OCI-LY1 (cell line): ENCODE results near the gene PADI1.

Experiments
- H2AFZ ChIP-seq: fragments of 200-600 bp; sonication (generic), shearing (Covaris generic); 2 replicates; pipeline ENCODE4 v1.6.0; 2014; ENCODE audit warnings: antibody characterized with exemption, mild to moderate bottlenecking, low read length
- H3F3A ChIP-seq: fragments of 200-600 bp; sonication (generic), shearing (Covaris generic); 2 replicates; pipeline ENCODE4 v1.6.0; 2014; ENCODE audit warnings: mild to moderate bottlenecking, antibody characterized with exemption, low read length, moderate library complexity; ENCODE audit not compliant: insufficient read depth
- H3K27ac ChIP-seq: fragments of 200-600 bp; sonication (generic); 2 replicates; pipeline ENCODE4 v1.5.1; 2014; ENCODE audit warnings: low read length, mixed run types, mild to moderate bottlenecking, low read depth; ENCODE audit not compliant: poor library complexity, severe bottlenecking
- H3K27me3 ChIP-seq: fragments of 200-600 bp; sonication (generic); 2 replicates; pipeline ENCODE4 v1.6.0; 2014; ENCODE audit warnings: antibody characterized with exemption, mild to moderate bottlenecking, low read length, moderate library complexity; ENCODE audit not compliant: insufficient read depth
- H3K36me3 ChIP-seq: fragments of 200-600 bp; sonication (generic); 2 replicates; pipeline ENCODE4 v1.6.1; 2014; ENCODE audit warnings: mild to moderate bottlenecking, antibody characterized with exemption, low read length, moderate library complexity, mixed read lengths; ENCODE audit not compliant: insufficient read depth
- H3K4me1 ChIP-seq: fragments of 200-600 bp; sonication (generic); 2 replicates; pipeline ENCODE4 v1.5.1; 2014; ENCODE audit warnings: mild to moderate bottlenecking, low read length, moderate library complexity; ENCODE audit not compliant: insufficient read depth, severe bottlenecking
- H3K4me2 ChIP-seq: fragments of 200-600 bp; sonication (generic), shearing (Covaris generic); 2 replicates; pipeline ENCODE4 v1.6.1; 2014; ENCODE audit warnings: low read length
- H3K4me3 ChIP-seq: fragments of 200-600 bp; sonication (generic); 2 replicates; pipeline ENCODE4 v1.5.1; 2014; ENCODE audit warnings: low read length, low read depth, mild to moderate bottlenecking, mixed read lengths; ENCODE audit not compliant: poor library complexity, severe bottlenecking
- H3K79me2 ChIP-seq: fragments of 200-600 bp; shearing (Covaris generic); 2 replicates; pipeline ENCODE4 v1.6.1; 2016; ENCODE audit warnings: mixed run types, low read length, mixed read lengths; ENCODE audit not compliant: insufficient read depth
- H3K9ac ChIP-seq: fragments of 200-600 bp; sonication (generic), shearing (Covaris generic); 2 replicates; pipeline ENCODE4 v1.6.1; 2014; ENCODE audit warnings: mild to moderate bottlenecking, low read length, mixed read lengths
- H3K9me2 ChIP-seq: fragments of 200-600 bp; sonication (generic), shearing (Covaris generic); 2 replicates; pipeline ENCODE4 v1.6.1; 2014; ENCODE audit warnings: low read depth, mild to moderate bottlenecking, low read length, mixed read lengths
- H3K9me3 ChIP-seq: fragments of 200-600 bp; shearing (Covaris generic); 2 replicates; pipeline ENCODE4 v1.6.1; 2014; ENCODE audit warnings: low read length, mixed read lengths
- H4K20me1 ChIP-seq: fragments of 200-600 bp; sonication (generic), shearing (Covaris generic); 2 replicates; pipeline ENCODE4 v1.6.0; 2016; ENCODE audit warnings: mild to moderate bottlenecking, low read length; ENCODE audit not compliant: insufficient read depth
- CTCF ChIP-seq: fragments of 200-600 bp; sonication (generic), shearing (Covaris generic); IDR thresholded peaks from 2 replicates; pipeline ENCODE4 v1.5.1; 2017; ENCODE audit warnings: mild to moderate bottlenecking, antibody characterized with exemption, low read length, moderate library complexity, mixed read lengths
- EZH2 ChIP-seq: fragments of 200-600 bp; sonication (generic), shearing (Covaris generic); IDR thresholded peaks from 2 replicates; pipeline ENCODE4 v1.8.0; 2017; ENCODE audit warnings: borderline replicate concordance, mixed run types, mild to moderate bottlenecking, antibody characterized with exemption, low read length, moderate library complexity, mixed read lengths

Gene PADI1

GRCh38 chr1:17165823-17166222 lies 39.1 kb upstream of the PADI1 start:
- Histone ChIP-seq H3K9ac (no peak overlapping the region), H3K4me2 (no peak overlapping the region), H3K79me2 (no peaks in the 10 kb centered on the region), H3K9me3 (no peaks in the 10 kb centered on the region), H3K27me3 (no peaks in the 10 kb centered on the region), H3K4me3 (no peak overlapping the region), H3K4me1 (no peaks in the 10 kb centered on the region), H3K9me2 (no peaks in the 10 kb centered on the region), H3F3A (no peaks in the 10 kb centered on the region), H2AFZ (no peak overlapping the region), H3K36me3 (no peaks in the 10 kb centered on the region; the same call in 1 of the 2 replicates), H4K20me1 (no peaks in the 10 kb centered on the region), H3K27ac (no peak overlapping the region)
- TF ChIP-seq CTCF: no peak
- no peak for TF ChIP-seq EZH2

GRCh38 chr1:17167041-17167785 lies 37.7 kb upstream of the PADI1 start:
- H3K9me2 ChIP-seq: no peaks in the 10 kb centered on the region
- no peak overlapping the region for H3K4me3 ChIP-seq
- no peak overlapping the region for H2AFZ ChIP-seq
- H3K4me1 ChIP-seq: no peaks in the 10 kb centered on the region
- no peaks in the 10 kb centered on the region for H4K20me1 ChIP-seq
- no peaks in the 10 kb centered on the region for H3K36me3 ChIP-seq
- no peaks in the 10 kb centered on the region for H3K79me2 ChIP-seq
- no peak overlapping the region for H3K9ac ChIP-seq
- TF ChIP-seq CTCF: no peak
- no peak for TF ChIP-seq EZH2
- H3K27me3 ChIP-seq: no peaks in the 10 kb centered on the region
- no peak overlapping the region for H3K4me2 ChIP-seq
- H3K9me3 ChIP-seq: no peaks in the 10 kb centered on the region
- no peak overlapping the region for H3K27ac ChIP-seq
- no peaks in the 10 kb centered on the region for H3F3A ChIP-seq

- Histone ChIP-seq H3K9ac (no peak overlapping the region), H3K9me2 (no peaks in the 10 kb centered on the region), H3K79me2 (no peaks in the 10 kb centered on the region), H3K9me3 (no peaks in the 10 kb centered on the region), H3K4me1 (no peaks in the 10 kb centered on the region), H3K27ac (no peak overlapping the region), H2AFZ (no peak overlapping the region), H3K27me3 (no peaks in the 10 kb centered on the region), H3F3A (no peaks in the 10 kb centered on the region), H3K36me3 (no peaks in the 10 kb centered on the region), H3K4me2 (no peak overlapping the region), H4K20me1 (no peaks in the 10 kb centered on the region), H3K4me3 (no peak overlapping the region)
- TF ChIP-seq EZH2 (no peak), CTCF (no peak)
Measured at GRCh38 chr1:17167786-17168090, 37.2 kb upstream of the PADI1 start.
